NT2/D1 (cell line): Measurements from ENCODE around the gene DUS1L.

Source experiments
- DNase-seq: peaks from one replicate; pipeline ENCODE4 v3.0.0-alpha.2; 2011; ENCODE audit warnings: low read depth, low spot score
- H3K27me3 ChIP-seq: 2 replicates; pipeline ENCODE4 v1.6.0; 2011; ENCODE audit warnings: mild to moderate bottlenecking; ENCODE audit not compliant: insufficient read length, insufficient read depth
- H3K36me3 ChIP-seq: 2 replicates; pipeline ENCODE4 v1.6.1; 2011; ENCODE audit warnings: mild to moderate bottlenecking, low read length, mixed read lengths; ENCODE audit not compliant: insufficient read depth, insufficient read length
- H3K4me1 ChIP-seq: 2 replicates; pipeline ENCODE4 v1.5.1; 2011; ENCODE audit not compliant: insufficient read depth, insufficient read length
- H3K4me3 ChIP-seq: 2 replicates; pipeline ENCODE4 v1.5.1; 2011; ENCODE audit warnings: low read depth; ENCODE audit not compliant: insufficient read length
- H3K9ac ChIP-seq: 2 replicates; pipeline ENCODE4 v1.6.0; 2011; ENCODE audit warnings: low read depth; ENCODE audit not compliant: insufficient read length
- H3K9me3 ChIP-seq: 2 replicates; pipeline ENCODE4 v1.5.1; 2011; ENCODE audit warnings: mild to moderate bottlenecking, low read length; ENCODE audit not compliant: insufficient read depth
- SUZ12 ChIP-seq: IDR thresholded peaks from 2 replicates; pipeline ENCODE4 v1.6.1; 2011; ENCODE audit not compliant: insufficient read length, insufficient read depth; ENCODE audit errors: extremely low read depth
- YY1 ChIP-seq: IDR thresholded peaks from 2 replicates; pipeline ENCODE4 v1.6.1; 2011; ENCODE audit not compliant: insufficient read length, insufficient read depth
- ZNF274 ChIP-seq: IDR thresholded peaks from 2 replicates; pipeline ENCODE4 v1.6.1; 2011; ENCODE audit warnings: mild to moderate bottlenecking, low read depth, low read length

Gene DUS1L

DNA sequence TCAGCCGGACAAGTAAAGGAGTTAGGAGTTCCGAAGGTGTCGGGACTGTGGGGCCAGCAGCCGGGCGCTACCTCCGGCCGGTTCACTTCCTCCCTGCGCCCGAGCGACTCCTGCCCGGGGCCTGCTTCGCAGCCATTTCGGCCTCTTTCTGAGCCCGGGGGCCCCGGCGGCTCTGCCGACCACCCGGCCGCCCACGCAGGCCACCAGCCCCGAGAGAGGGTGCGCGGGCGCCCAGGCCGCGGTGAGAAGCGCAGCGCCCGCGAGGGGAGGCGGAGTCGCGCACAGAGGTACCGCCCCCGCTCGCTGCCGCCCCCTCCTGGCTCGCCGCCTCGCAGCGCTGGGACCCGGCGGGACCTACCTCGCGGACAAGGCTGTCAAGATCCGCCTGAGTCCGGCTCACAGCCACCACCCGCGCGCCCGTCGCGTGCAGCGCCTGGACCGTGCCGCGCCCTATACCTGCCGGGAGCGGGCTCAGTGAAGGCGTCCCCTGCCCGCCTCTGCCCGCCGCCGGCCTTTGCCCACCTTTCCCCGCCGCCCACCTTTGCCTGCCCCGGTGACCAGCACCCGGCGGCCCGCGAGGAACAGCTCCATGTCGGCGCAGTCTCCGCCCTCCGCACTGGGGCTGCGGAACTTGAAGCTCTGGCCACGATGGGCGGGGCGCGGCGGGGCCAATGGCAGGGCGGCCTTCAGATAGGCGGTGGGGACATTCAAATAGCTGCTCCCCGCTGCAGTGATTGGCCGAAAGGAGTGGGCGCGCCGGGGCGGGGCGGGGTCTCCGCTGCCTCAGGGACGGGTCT, 28.3 kb downstream of the DUS1L start, which contains the start of gene DCXR:
DCXR (minus strand) TSS at position 606 of the 797 bp plus-strand sequence; CDS start at position 591, 15 bp downstream.
- Histone ChIP-seq H3K36me3 (peaks cover 34% of the 10 kb centered on the region), H3K9me3 (no peaks in the 10 kb centered on the region), H3K4me3 (peak within 1 kb of the TSS; percentile 83), H3K4me1 (peaks cover 28% of the 10 kb centered on the region), H3K9ac (peak within 1 kb of the TSS; percentile 81), H3K27me3 (peaks cover 15% of the 10 kb centered on the region)
- TF ChIP-seq ZNF274 (no peak), YY1 (no peak), SUZ12 (no peak)
- DNase-seq = peak; percentile 93

DNA sequence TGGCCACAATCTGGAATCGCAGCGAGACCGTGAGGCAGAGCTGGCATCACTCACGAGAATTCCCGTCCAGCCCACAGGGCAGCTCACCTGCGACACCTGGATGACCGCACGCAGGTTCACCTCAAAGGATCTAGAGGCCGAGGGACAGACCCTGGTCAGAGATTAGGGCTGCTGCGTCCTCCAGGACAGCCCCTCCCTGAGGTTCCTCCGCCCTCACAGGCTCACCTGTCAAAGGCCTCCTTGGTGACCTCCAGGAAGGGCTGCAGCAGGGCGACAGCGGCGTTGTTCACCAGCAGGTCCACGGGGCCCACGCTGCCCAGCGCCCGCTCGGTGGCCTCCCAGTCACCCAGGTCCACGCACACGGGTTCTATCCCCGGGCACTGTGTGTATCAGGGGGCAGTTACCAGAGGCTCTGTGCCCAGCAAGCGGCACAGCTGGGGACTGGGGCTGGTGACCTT, 28.9 kb downstream of the DUS1L start:
- no peak for DNase-seq
- Histone ChIP-seq H3K4me3 (peak overlapping the region; percentile 83), H3K36me3 (peaks cover 34% of the 10 kb centered on the region), H3K9me3 (no peaks in the 10 kb centered on the region), H3K4me1 (peaks cover 30% of the 10 kb centered on the region), H3K27me3 (peaks cover 15% of the 10 kb centered on the region), H3K9ac (peak overlapping the region; percentile 81)
- TF ChIP-seq ZNF274 (no peak), SUZ12 (no peak), YY1 (no peak)

DNA sequence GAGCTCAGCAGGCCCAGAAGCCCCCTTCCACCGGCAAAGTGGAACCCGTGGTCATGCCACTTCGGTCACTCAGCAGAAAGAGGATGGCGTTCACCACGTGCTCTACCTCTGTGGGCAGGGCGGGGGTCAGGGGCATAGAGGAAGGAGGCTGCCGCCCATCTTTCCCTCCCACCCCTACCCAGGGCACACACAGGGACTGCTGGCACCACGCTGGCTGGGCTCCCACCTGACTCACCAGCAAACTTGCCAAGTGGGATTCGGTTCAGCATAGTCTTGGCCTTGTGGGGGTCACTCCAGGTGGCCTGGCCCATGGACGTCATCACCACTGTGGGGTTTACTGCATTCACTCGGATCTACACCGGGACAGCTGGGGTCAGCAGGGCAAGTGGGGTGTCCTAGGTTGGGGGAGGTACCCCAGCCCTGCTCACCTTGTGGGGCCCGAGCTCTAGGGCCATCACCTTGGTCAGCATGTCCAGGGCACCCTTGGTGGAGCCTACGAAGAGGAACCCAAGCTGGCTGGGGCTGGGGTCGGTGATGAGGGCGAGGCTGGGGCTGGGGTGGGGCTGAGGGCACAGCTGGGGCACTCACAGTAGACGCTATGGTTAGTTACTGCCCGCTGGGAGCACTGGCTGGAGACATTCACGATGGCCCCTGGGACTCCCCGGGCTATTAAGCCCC, 29.5 kb downstream of the DUS1L start:
- TF ChIP-seq YY1 (no peak), SUZ12 (no peak), ZNF274 (no peak)

DNA sequence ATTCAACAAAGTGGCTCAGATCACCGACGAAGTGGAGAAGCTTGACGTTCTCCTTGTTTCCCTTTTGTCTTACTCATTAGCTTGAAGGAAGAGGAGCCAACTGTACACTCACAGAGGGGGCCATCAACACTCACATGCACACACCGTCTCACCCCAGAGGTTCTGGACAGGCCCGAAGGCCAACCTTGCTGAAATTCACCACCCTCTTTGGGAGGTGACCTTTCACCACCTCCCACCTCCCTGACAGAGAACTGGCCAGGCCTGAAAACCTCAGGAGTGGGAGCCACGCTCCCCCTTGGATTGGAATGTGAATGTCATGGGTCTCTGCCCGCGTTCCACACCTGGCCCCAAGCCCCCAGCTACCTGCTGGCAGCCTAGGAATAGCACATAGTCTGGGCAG, 30.1 kb downstream of the DUS1L start:
- TF ChIP-seq ZNF274 (no peak), YY1 (no peak), SUZ12 (no peak)
- H3K9ac ChIP-seq = peak overlapping the region; percentile 63
- H3K27me3 ChIP-seq = peaks cover 15% of the 10 kb centered on the region
- H3K4me1 ChIP-seq = peaks cover 33% of the 10 kb centered on the region
- DNase-seq = no peak
- H3K9me3 ChIP-seq = no peaks in the 10 kb centered on the region
- H3K4me3 ChIP-seq = no peak overlapping the region
- peaks cover 34% of the 10 kb centered on the region for H3K36me3 ChIP-seq

More for the DNA sequence above, 29.5 kb downstream of the DUS1L start:
- peak overlapping the region; percentile 81 for H3K9ac ChIP-seq
- no peaks in the 10 kb centered on the region for H3K9me3 ChIP-seq
- H3K27me3 ChIP-seq = peaks cover 15% of the 10 kb centered on the region
- H3K36me3 ChIP-seq = peaks cover 34% of the 10 kb centered on the region
- H3K4me1 ChIP-seq = peaks cover 30% of the 10 kb centered on the region
- peak overlapping the region; percentile 83 for H3K4me3 ChIP-seq
- no peak for DNase-seq

DNA sequence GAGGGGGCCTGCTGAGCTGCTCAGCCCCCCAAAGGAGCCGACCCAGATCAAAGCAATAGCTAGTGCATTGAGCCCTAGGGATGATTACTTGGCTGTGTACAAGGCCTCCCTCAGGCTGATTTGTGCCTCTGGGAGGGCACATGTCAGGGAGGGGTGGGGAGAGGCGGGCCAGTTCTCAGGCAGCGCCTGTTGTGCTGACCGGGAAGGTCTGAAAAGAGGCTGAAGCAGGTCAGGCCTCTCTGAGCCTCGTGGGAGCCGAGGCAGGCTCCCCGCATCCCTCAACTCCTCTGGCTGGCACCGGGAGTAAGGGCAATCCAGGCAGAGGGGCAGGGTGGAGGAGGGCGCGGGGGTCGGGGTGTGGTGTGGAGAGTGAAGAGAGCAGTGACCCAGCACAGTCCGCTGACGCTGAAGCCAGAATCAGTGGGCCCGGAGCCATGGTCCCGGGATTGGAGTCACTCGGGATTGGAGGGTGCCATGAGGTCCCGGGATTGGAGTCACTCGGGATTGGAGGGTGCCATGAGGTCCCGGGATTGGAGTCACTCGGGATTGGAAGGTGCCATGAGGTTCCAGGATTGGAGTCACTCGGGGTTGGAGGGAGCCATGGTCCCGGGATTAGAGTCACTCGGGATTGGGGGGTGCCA, 31.1 kb downstream of the DUS1L start:
- Histone ChIP-seq H3K4me1 (peaks cover 38% of the 10 kb centered on the region), H3K27me3 (peaks cover 11% of the 10 kb centered on the region), H3K9ac (peak overlapping the region; percentile 36), H3K9me3 (no peaks in the 10 kb centered on the region), H3K36me3 (peaks cover 39% of the 10 kb centered on the region), H3K4me3 (no peak overlapping the region)
- DNase-seq = no peak
- TF ChIP-seq SUZ12 = no peak
- no peak for TF ChIP-seq YY1
- TF ChIP-seq ZNF274 = no peak

DNA sequence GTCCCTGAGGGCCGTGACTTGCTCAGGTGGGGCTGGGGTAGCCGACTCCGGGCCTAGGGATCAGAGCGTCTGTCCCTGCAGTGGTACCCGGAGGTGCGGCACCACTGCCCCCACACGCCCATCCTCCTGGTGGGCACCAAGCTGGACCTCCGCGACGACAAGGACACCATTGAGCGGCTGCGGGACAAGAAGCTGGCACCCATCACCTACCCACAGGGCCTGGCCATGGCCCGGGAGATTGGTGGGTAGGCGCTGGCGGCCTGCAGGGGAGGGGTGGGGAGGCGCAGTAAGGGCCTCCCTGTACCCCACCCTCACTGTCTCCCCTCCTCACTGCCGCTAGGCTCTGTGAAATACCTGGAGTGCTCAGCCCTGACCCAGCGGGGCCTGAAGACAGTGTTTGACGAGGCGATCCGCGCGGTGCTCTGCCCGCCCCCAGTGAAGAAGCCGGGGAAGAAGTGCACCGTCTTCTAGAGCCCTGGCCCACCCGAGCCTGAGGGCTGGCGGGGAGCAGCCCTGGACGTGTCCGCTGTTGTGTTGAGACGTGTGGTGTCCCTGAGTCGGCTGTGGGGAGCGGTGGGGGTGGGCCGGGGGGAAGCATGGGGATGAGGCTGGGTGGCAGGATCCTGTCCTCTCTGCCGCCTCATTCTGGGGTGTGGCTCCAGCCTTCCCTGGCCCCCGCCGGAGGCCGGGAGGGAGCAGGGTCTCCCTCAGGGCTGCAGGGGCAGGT, 32.1 kb downstream of the DUS1L start:
- H3K4me1 ChIP-seq = peaks cover 38% of the 10 kb centered on the region
- TF ChIP-seq YY1 = no peak
- TF ChIP-seq ZNF274 = no peak
- TF ChIP-seq SUZ12 = no peak
- H3K27me3 ChIP-seq = peaks cover 10% of the 10 kb centered on the region
- no peak for DNase-seq
- H3K9me3 ChIP-seq = no peaks in the 10 kb centered on the region
- H3K4me3 ChIP-seq = no peak overlapping the region
- H3K9ac ChIP-seq = no peak overlapping the region
- H3K36me3 ChIP-seq = peaks cover 49% of the 10 kb centered on the region
